PC-3 (cell line): ENCODE measurements around the gene SFTPB. TPM values are rescaled to one million over a fixed set of nuclear protein-coding genes. Genes with fewer than 3 reads are reported as not detected.

Experiments used
- ATAC-seq: fragments of 200-7000 bp; cut with Tn5 transposase; 2 replicates; pipeline ENCODE4 v1.9.1; 2020; ENCODE audit warnings: mild to moderate bottlenecking, moderate library complexity
- BruUV-seq: library from RNA; stranded (reverse); fragments of 400-500 nt; replicated peaks from 2 replicates; lab custom pipeline; 2021; lab: Mats Ljungman, UMichigan
- CTCF ChIA-PET: fragments of 300-600 bp; sonication (Branson Sonifier 250); formaldehyde crosslinking; loops from one replicate; lab custom pipeline; 2022; ENCODE audit warnings: antibody characterized with exemption; lab: Charles Lee
- POLR2A ChIA-PET: fragments of 300-600 bp; sonication (Branson Sonifier 250); formaldehyde crosslinking; loops from one replicate; lab custom pipeline; 2022; ENCODE audit warnings: antibody characterized with exemption; ENCODE audit not compliant: unreplicated experiment; lab: Charles Lee
- DNase-seq: peaks from one replicate; pipeline ENCODE4 v3.0.0-alpha.2; 2015
- H2AFZ ChIP-seq: fragments of 300-600 bp; sonication (generic); 2 replicates; pipeline ENCODE4 v1.6.0; 2016; ENCODE audit warnings: antibody characterized with exemption, low read length
- H3F3A ChIP-seq: fragments of 300-600 bp; sonication (generic); one replicate; pipeline ENCODE4 v1.6.0; 2017; ENCODE audit warnings: antibody characterized with exemption, low read length, control low read depth, mild to moderate bottlenecking; ENCODE audit not compliant: unreplicated experiment
- H3K27ac ChIP-seq: fragments of 300-600 bp; sonication (generic); 2 replicates; pipeline ENCODE4 v1.5.1; 2016; ENCODE audit warnings: mild to moderate bottlenecking, low read length
- H3K27me3 ChIP-seq: fragments of 300-600 bp; sonication (generic); 2 replicates; pipeline ENCODE4 v1.6.1; 2016; ENCODE audit warnings: low read length, mixed read lengths
- H3K36me3 ChIP-seq: fragments of 300-600 bp; sonication (generic); 2 replicates; pipeline ENCODE4 v1.6.1; 2016; ENCODE audit warnings: low read depth, mixed run types, low read length, mixed read lengths
- H3K4me1 ChIP-seq: fragments of 300-600 bp; sonication (generic); 2 replicates; pipeline ENCODE4 v1.5.1; 2016; ENCODE audit warnings: low read length; ENCODE audit not compliant: insufficient read depth
- H3K4me2 ChIP-seq: fragments of 300-600 bp; sonication (generic); 2 replicates; pipeline ENCODE4 v1.6.0; 2016; ENCODE audit warnings: low read length
- H3K4me3 ChIP-seq: fragments of 300-600 bp; sonication (generic); 2 replicates; pipeline ENCODE4 v1.5.1; 2016; ENCODE audit warnings: mild to moderate bottlenecking, low read length, mixed read lengths
- H3K79me2 ChIP-seq: fragments of 300-600 bp; sonication (generic); 2 replicates; pipeline ENCODE4 v1.6.1; 2017; ENCODE audit warnings: low read length, mixed read lengths
- H3K9ac ChIP-seq: fragments of 300-600 bp; sonication (generic); 2 replicates; pipeline ENCODE4 v1.6.0; 2016; ENCODE audit warnings: mild to moderate bottlenecking, low read length
- H3K9me2 ChIP-seq: fragments of 300-600 bp; sonication (generic); replicated peaks from 2 replicates; pipeline ENCODE4 v1.6.1; 2016; ENCODE audit warnings: mixed run types, low read length, mixed read lengths
- H3K9me3 ChIP-seq: fragments of 300-600 bp; sonication (generic); 2 replicates; pipeline ENCODE4 v1.6.1; 2016; ENCODE audit warnings: low read length, mixed read lengths
- H4K20me1 ChIP-seq: fragments of 300-600 bp; sonication (generic); 2 replicates; pipeline ENCODE4 v1.6.1; 2016; ENCODE audit warnings: low read length, mixed read lengths
- EZH2 ChIP-seq: fragments of 300-600 bp; sonication (generic); IDR thresholded peaks from one replicate; pipeline ENCODE4 v1.6.1; 2017; ENCODE audit warnings: antibody characterized with exemption, mild to moderate bottlenecking, low read length; ENCODE audit not compliant: unreplicated experiment
- EZH2phosphoT487 ChIP-seq: fragments of 300-600 bp; sonication (generic); IDR thresholded peaks from 2 replicates; pipeline ENCODE4 v1.6.1; 2018; ENCODE audit warnings: mild to moderate bottlenecking, antibody characterized with exemption, low read length, borderline replicate concordance
- intact Hi-C: fragments of 100-400 bp; cut with micrococcal nuclease; formaldehyde crosslinking; loops from 2 replicates; pipeline ENCODE4 v1.9.0; 2023
- total RNA-seq: library from RNA; depleted of rRNA; stranded (reverse); fragments of >200 nt; gene quantifications from 2 replicates; pipeline ENCODE4 v1.2.3, GENCODE V29; 2014
- TF ChIP-seq, protein P1 (sequence below): fragments of 300-600 bp; sonication (generic); conservative IDR thresholded peaks from 2 replicates; pipeline ENCODE4 v1.5.1; 2017; ENCODE audit warnings: antibody characterized with exemption, low read depth, mild to moderate bottlenecking, low read length

Gene SFTPB
- total RNA-seq, 1 experiment from 2014 or later: not detected

DNA sequence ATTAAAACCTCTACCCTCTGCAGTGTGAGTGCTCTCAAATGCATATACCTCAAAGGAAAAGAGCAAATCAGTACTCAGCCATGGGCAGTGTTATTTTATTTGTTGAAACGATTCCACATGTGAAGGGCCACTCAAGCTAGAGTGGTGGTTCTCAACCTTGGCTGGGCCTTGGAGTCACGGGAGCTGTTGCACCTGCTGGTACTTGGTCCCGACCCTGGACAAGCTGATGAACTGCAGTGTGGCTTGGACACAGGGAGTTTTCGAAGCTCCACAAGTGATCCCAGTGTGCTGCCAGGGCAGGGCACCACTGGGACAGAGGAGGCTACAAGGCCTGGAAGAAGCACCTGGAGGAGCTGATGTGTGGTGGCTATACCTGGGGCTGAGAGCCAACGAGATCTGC is 45.8 kb upstream of the SFTPB start:
- peaks cover 10% of the 10 kb centered on the region; the same call in 1 of the 2 replicates for H3K4me1 ChIP-seq
- TF ChIP-seq, protein P1, sequence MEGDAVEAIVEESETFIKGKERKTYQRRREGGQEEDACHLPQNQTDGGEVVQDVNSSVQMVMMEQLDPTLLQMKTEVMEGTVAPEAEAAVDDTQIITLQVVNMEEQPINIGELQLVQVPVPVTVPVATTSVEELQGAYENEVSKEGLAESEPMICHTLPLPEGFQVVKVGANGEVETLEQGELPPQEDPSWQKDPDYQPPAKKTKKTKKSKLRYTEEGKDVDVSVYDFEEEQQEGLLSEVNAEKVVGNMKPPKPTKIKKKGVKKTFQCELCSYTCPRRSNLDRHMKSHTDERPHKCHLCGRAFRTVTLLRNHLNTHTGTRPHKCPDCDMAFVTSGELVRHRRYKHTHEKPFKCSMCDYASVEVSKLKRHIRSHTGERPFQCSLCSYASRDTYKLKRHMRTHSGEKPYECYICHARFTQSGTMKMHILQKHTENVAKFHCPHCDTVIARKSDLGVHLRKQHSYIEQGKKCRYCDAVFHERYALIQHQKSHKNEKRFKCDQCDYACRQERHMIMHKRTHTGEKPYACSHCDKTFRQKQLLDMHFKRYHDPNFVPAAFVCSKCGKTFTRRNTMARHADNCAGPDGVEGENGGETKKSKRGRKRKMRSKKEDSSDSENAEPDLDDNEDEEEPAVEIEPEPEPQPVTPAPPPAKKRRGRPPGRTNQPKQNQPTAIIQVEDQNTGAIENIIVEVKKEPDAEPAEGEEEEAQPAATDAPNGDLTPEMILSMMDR: no peak
- TF ChIP-seq EZH2phosphoT487 (no peak), EZH2 (no peak)
- no peaks in the 10 kb centered on the region for H3K9me3 ChIP-seq
- no peak overlapping the region for H3K4me2 ChIP-seq
- no peaks in the 10 kb centered on the region for H3K36me3 ChIP-seq
- no peaks in the 10 kb centered on the region for H3K27me3 ChIP-seq
- no peak overlapping the region for H3K4me3 ChIP-seq
- H3K9me2 ChIP-seq: no peaks in the 10 kb centered on the region
- H2AFZ ChIP-seq: no peak overlapping the region
- H3K9ac ChIP-seq: peak overlapping the region; percentile 35
- peak overlapping the region; percentile 52 for H3K27ac ChIP-seq
- ChIA-PET POLR2A (no interaction called here), CTCF (interaction anchor here (0.6 kb wide), 1 partner anchor 98 kb away, joined by 3 read pairs; no protein-coding TSS in a partner anchor)
- H3K79me2 ChIP-seq: no peaks in the 10 kb centered on the region
- no TSS peak for BruUV-seq
- DNase-seq (no peak), ATAC-seq (no peak)
- intact Hi-C loops: no loop called here
- H3F3A ChIP-seq: no peaks in the 10 kb centered on the region
- H4K20me1 ChIP-seq: no peaks in the 10 kb centered on the region

DNA sequence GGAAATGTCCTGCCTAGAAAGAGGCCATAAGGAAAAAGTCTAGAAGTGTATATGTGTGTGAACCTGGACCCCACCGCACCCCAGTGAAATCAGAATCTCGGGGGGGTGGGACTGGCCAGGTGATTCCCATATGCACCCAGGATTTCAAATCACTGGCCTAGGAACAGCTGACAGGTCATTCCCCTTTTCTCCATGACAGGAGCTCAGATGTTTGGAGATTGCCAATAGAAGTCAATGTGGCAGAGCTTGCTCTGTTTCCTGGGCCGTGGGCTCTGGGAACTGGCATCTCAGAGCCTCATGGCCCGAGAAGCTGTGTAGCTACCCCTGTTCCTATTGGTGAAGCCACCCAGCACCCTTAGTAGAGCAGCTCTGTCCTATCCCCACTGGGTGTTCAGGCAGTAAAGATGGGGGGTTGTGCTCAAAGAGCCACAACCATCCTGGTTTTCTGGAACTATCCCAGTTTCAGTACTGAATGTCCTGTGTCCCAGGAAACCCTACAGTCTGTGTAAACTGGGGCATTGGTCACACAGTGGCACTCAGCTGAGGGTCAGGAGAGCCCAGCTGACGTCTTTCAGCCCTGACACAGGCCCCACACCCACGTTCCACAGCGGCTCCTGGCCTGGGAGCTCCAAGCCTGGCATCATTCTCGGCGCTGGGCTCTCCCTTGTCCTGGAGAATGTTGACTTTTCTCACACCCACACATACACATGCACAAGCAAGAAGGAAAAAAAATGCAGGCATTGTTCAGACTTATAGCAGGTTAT is 45.0 kb upstream of the SFTPB start:
- peak; percentile 31 for DNase-seq
- ChIA-PET CTCF (interaction anchor here (0.6 kb wide), 1 partner anchor 97 kb away, joined by 3 read pairs; no protein-coding TSS in a partner anchor), POLR2A (no interaction called here)
- Histone ChIP-seq H3K27ac (peak overlapping the region; percentile 52), H3K4me1 (peaks cover 11% of the 10 kb centered on the region; the same call in 1 of the 2 replicates), H2AFZ (no peak overlapping the region), H3K27me3 (no peaks in the 10 kb centered on the region), H3K36me3 (no peaks in the 10 kb centered on the region), H3F3A (no peaks in the 10 kb centered on the region), H3K9me2 (no peaks in the 10 kb centered on the region), H3K4me3 (no peak overlapping the region), H4K20me1 (no peaks in the 10 kb centered on the region), H3K9ac (peak overlapping the region; percentile 35), H3K79me2 (no peaks in the 10 kb centered on the region), H3K9me3 (no peaks in the 10 kb centered on the region), H3K4me2 (peak overlapping the region; percentile 2; the same call in 1 of the 2 replicates)
- ATAC-seq: peak; percentile 59
- intact Hi-C loops: no loop called here
- BruUV-seq: no TSS peak
- TF ChIP-seq, protein P1: no peak
- TF ChIP-seq EZH2: no peak

DNA sequence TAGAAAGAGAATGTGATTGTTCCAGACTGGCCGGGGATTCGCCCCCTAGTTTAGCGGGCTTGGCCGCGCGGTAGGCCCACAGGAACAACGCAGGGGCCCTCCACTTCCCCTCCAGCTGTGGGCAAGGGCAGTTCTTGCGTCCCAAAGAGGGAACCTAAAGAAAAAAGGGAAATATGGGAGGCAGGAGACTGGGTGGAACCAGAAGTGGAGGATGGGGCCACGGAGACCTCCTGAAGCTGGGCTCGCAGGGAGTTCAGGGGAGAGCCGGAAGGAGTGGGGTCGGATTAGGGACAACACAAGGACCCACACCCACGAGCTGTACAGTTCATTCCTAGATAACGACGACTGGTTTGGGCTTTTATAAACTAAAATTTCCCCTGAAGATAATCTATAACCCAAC is 44.3 kb upstream of the SFTPB start:
- intact Hi-C loops: no loop called here
- H3K9me3 ChIP-seq: no peaks in the 10 kb centered on the region
- H3K79me2 ChIP-seq: no peaks in the 10 kb centered on the region
- no peaks in the 10 kb centered on the region for H3F3A ChIP-seq
- H3K4me2 ChIP-seq: no peak overlapping the region
- POLR2A ChIA-PET: no interaction called here
- no TSS peak for BruUV-seq
- H3K36me3 ChIP-seq: no peaks in the 10 kb centered on the region
- H3K4me3 ChIP-seq: no peak overlapping the region
- H4K20me1 ChIP-seq: no peaks in the 10 kb centered on the region
- H3K4me1 ChIP-seq: peaks cover 17% of the 10 kb centered on the region
- CTCF ChIA-PET: no interaction called here
- no peak overlapping the region for H2AFZ ChIP-seq
- DNase-seq (no peak), ATAC-seq (no peak)
- peak overlapping the region; percentile 17; the same call in 1 of the 2 replicates for H3K9ac ChIP-seq
- no peak for TF ChIP-seq EZH2
- no peak for TF ChIP-seq EZH2phosphoT487
- TF ChIP-seq, protein P1: no peak
- H3K27ac ChIP-seq: 0 out of 2 replicates have a peak overlapping the region, but pooled peaks have one; percentile 41
- H3K9me2 ChIP-seq: no peaks in the 10 kb centered on the region
- no peaks in the 10 kb centered on the region for H3K27me3 ChIP-seq
